HepG2 (cell line): ENCODE results near the gene PLEKHB2. TPM values are rescaled to one million over a fixed set of nuclear protein-coding genes. Genes with fewer than 3 reads are reported as not detected.

Source experiments
- AHR ChIP-seq: IDR thresholded peaks from 2 replicates; pipeline ENCODE4 v1.6.1; 2018; ENCODE audit warnings: missing genetic modification reagents, missing compliant biosample characterization
- CEBPG ChIP-seq: IDR thresholded peaks from 2 replicates; pipeline ENCODE4 v1.6.1; 2016
- ELF1 ChIP-seq: sonication (generic); formaldehyde crosslinking; IDR thresholded peaks from 2 replicates; pipeline ENCODE4 v1.4.0; 2020; ENCODE audit warnings: missing genetic modification reagents
- GZF1 ChIP-seq: sonication (generic); formaldehyde crosslinking; IDR thresholded peaks from 2 replicates; pipeline ENCODE4 v1.5.1; 2020; ENCODE audit warnings: mild to moderate bottlenecking, missing genetic modification reagents
- HOXA3 ChIP-seq: sonication (generic); formaldehyde crosslinking; IDR thresholded peaks from 2 replicates; pipeline ENCODE4 v1.5.0; 2020; ENCODE audit warnings: missing genetic modification reagents
- NR2F6 ChIP-seq, 2 experiments: IDR thresholded peaks; 2 replicates each; pipeline ENCODE4 v1.6.1; 2016; ENCODE audit warnings: antibody characterized with exemption in 1 of 2, mild to moderate bottlenecking in 1 of 2
- PHF5A ChIP-seq: IDR thresholded peaks from one replicate; pipeline ENCODE4 v1.6.1; 2018; ENCODE audit warnings: low read depth, missing genetic modification reagents; ENCODE audit not compliant: unreplicated experiment
- PHF8 ChIP-seq: sonication (generic); formaldehyde crosslinking; IDR thresholded peaks from 2 replicates; pipeline ENCODE4 v1.5.0; 2020; ENCODE audit warnings: missing genetic modification reagents
- PTBP1 ChIP-seq: fragments of 200-400 bp; formaldehyde crosslinking; IDR thresholded peaks from 2 replicates; pipeline ENCODE4 v1.6.1; 2018; ENCODE audit warnings: low read length, low read depth; ENCODE audit not compliant: poor library complexity, severe bottlenecking
- RARG ChIP-seq: sonication (generic); formaldehyde crosslinking; IDR thresholded peaks from 2 replicates; pipeline ENCODE4 v1.4.0; 2020; ENCODE audit warnings: low read depth, mild to moderate bottlenecking, missing genetic modification reagents
- SOX13 ChIP-seq, 3 experiments: fragments of 450-650 bp in 1 of 3; sonication (generic) in 1 of 3; formaldehyde crosslinking in 1 of 3; IDR thresholded peaks in 2 of 3; conservative IDR thresholded peaks in 1 of 3; 2 replicates each; pipeline versions ENCODE4 v1.5.0 to v1.6.1; 2016 to 2020; ENCODE audit warnings: antibody characterized with exemption in 1 of 3, mild to moderate bottlenecking in 1 of 3, missing compliant biosample characterization in 1 of 3, missing genetic modification reagents in 1 of 3, moderate library complexity in 1 of 3
- TCF7 ChIP-seq: sonication (generic); IDR thresholded peaks from 2 replicates; pipeline ENCODE4 v1.6.1; 2016; ENCODE audit warnings: antibody characterized with exemption, low read depth
- XRCC5 ChIP-seq: fragments of 200-400 bp; formaldehyde crosslinking; optimal IDR thresholded peaks from 2 replicates; pipeline ENCODE3; 2017; ENCODE audit warnings: mild to moderate bottlenecking, low read length
- ZFY ChIP-seq: sonication (generic); formaldehyde crosslinking; IDR thresholded peaks from 2 replicates; pipeline ENCODE4 v1.4.0; 2020; ENCODE audit warnings: missing genetic modification reagents
- ZNF160 ChIP-seq: sonication (generic); formaldehyde crosslinking; IDR thresholded peaks from 2 replicates; pipeline ENCODE4 v1.8.0; 2022; ENCODE audit warnings: mild to moderate bottlenecking, inconsistent platforms, missing genetic modification reagents
- ZNF260 ChIP-seq: sonication (generic); formaldehyde crosslinking; IDR thresholded peaks from 2 replicates; pipeline ENCODE4 v1.4.0; 2020; ENCODE audit warnings: missing genetic modification reagents, low read depth, mild to moderate bottlenecking, borderline replicate concordance
- ZNF382 ChIP-seq: sonication (generic); formaldehyde crosslinking; IDR thresholded peaks from 2 replicates; pipeline ENCODE4 v1.5.0; 2020; ENCODE audit warnings: missing genetic modification reagents, mild to moderate bottlenecking, borderline replicate concordance
- ZNF775 ChIP-seq: sonication (generic); formaldehyde crosslinking; IDR thresholded peaks from 2 replicates; pipeline ENCODE4 v1.4.0; 2020; ENCODE audit warnings: missing genetic modification reagents, mild to moderate bottlenecking, moderate library complexity, borderline replicate concordance
- ZNF777 ChIP-seq: sonication (generic); formaldehyde crosslinking; IDR thresholded peaks from 2 replicates; pipeline ENCODE4 v1.4.0; 2020; ENCODE audit warnings: missing genetic modification reagents
- polyA plus RNA-seq, 8 experiments: library from polyadenylated mRNA; depleted of rRNA in 3 of 8; stranded (reverse) in 7 of 8; unstranded in 1 of 8; fragments of >200 nt; fragmentation: Illumina TruSeq in 4 of 8; extraction: Trizol in 4 of 8; gene quantifications; 2 replicates each; pipeline versions ENCODE4 v1.2.1 to v1.2.3, GENCODE V29; 2011 to 2016; ENCODE audit warnings: low read depth in 4 of 8, missing spikeins in 1 of 8, mixed read lengths in 1 of 8; ENCODE audit not compliant: insufficient read depth in 1 of 8
- total RNA-seq, 5 experiments: library from RNA; depleted of rRNA; stranded (reverse); fragments of >200 nt; fragmentation: Illumina TruSeq; extraction: Trizol; gene quantifications; 2 replicates each; pipeline ENCODE4 v1.2.3, GENCODE V29; 2016; ENCODE audit warnings: low read depth in 1 of 5
- TF ChIP-seq, protein P1 (sequence below): sonication (generic); formaldehyde crosslinking; IDR thresholded peaks from 2 replicates; pipeline ENCODE4 v1.4.0; 2020; ENCODE audit warnings: missing genetic modification reagents
- TF ChIP-seq, protein P2 (sequence below): IDR thresholded peaks from 2 replicates; pipeline ENCODE4 v1.6.1; 2012; ENCODE audit warnings: low read length, improper control_type of control experiment
- TF ChIP-seq, protein P3 (sequence below): sonication (generic); formaldehyde crosslinking; IDR thresholded peaks from 2 replicates; pipeline ENCODE4 v1.5.0; 2020; ENCODE audit warnings: missing genetic modification reagents

Gene PLEKHB2
- total and polyA plus RNA-seq, 2 of the 13 experiments (the other 11 are each of a cell fraction or from before 2014, with no cell fraction given) = 73.0 to 78.9 TPM

DNA sequence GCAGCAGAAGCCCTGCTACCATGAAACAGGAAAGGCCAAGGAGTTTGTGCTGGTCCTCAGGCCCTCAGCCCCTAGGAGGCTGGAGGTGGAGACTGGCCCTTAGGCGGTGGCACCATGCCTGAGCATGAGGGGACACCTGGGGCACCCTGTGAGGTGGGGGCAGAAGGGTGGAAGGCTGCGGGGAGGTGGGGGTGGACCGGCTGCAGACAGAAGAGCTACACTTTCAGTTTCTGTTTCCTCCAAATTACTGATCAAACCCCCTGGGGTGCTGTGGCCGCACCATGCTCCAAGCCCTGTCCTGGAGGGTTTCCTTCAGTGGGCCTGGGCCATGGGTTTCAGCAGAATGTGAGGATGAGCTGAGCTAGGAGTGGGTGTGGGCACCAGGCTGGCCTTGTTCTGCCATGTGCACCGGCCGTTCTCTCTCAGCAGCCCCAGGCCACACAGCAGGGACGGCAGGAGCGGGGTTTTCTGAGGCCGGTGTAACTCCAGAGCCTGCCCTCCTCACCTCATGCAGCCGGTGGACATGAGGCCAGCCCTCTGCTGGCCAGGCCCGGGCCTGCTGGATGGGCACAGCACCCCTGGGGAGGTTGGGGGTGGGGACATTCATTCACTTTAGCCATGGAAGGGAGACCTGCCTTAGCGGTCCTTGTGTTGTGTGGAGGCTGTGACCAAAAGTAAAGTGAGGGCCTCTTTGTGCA, 51.5 kb downstream of the PLEKHB2 start (continued):
- TF ChIP-seq XRCC5 (peak; percentile 65), GZF1 (CRISPR knock-in tag) (no peak), AHR (CRISPR knock-in tag) (no peak), SOX13 (IDR thresholded peaks at IDR 0.05) (no peak), SOX13 (CRISPR knock-in tag; conservative IDR thresholded peaks at IDR 0.05 in 1 of 2, IDR thresholded peaks at IDR 0.05 in 1 of 2) (no peak), TCF7 (no peak), RARG (CRISPR knock-in tag) (no peak), CEBPG (CRISPR knock-in tag) (no peak), ZNF160 (CRISPR knock-in tag) (no peak), PHF8 (peak; percentile 30), ZNF382 (no peak), ELF1 (CRISPR knock-in tag) (no peak), ZNF777 (CRISPR knock-in tag) (no peak), ZFY (CRISPR knock-in tag) (peak; percentile 60), ZNF260 (CRISPR knock-in tag) (no peak), NR2F6 (IDR thresholded peaks at IDR 0.05) (no peak), NR2F6 (CRISPR knock-in tag; IDR thresholded peaks at IDR 0.05) (no peak), ZNF775 (CRISPR knock-in tag) (no peak), PTBP1 (no peak), PHF5A (CRISPR knock-in tag) (no peak), HOXA3 (CRISPR knock-in tag) (no peak)
- TF ChIP-seq, protein P1, sequence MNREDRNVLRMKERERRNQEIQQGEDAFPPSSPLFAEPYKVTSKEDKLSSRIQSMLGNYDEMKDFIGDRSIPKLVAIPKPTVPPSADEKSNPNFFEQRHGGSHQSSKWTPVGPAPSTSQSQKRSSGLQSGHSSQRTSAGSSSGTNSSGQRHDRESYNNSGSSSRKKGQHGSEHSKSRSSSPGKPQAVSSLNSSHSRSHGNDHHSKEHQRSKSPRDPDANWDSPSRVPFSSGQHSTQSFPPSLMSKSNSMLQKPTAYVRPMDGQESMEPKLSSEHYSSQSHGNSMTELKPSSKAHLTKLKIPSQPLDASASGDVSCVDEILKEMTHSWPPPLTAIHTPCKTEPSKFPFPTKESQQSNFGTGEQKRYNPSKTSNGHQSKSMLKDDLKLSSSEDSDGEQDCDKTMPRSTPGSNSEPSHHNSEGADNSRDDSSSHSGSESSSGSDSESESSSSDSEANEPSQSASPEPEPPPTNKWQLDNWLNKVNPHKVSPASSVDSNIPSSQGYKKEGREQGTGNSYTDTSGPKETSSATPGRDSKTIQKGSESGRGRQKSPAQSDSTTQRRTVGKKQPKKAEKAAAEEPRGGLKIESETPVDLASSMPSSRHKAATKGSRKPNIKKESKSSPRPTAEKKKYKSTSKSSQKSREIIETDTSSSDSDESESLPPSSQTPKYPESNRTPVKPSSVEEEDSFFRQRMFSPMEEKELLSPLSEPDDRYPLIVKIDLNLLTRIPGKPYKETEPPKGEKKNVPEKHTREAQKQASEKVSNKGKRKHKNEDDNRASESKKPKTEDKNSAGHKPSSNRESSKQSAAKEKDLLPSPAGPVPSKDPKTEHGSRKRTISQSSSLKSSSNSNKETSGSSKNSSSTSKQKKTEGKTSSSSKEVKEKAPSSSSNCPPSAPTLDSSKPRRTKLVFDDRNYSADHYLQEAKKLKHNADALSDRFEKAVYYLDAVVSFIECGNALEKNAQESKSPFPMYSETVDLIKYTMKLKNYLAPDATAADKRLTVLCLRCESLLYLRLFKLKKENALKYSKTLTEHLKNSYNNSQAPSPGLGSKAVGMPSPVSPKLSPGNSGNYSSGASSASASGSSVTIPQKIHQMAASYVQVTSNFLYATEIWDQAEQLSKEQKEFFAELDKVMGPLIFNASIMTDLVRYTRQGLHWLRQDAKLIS (CRISPR knock-in tag) = no peak
- TF ChIP-seq, protein P2, sequence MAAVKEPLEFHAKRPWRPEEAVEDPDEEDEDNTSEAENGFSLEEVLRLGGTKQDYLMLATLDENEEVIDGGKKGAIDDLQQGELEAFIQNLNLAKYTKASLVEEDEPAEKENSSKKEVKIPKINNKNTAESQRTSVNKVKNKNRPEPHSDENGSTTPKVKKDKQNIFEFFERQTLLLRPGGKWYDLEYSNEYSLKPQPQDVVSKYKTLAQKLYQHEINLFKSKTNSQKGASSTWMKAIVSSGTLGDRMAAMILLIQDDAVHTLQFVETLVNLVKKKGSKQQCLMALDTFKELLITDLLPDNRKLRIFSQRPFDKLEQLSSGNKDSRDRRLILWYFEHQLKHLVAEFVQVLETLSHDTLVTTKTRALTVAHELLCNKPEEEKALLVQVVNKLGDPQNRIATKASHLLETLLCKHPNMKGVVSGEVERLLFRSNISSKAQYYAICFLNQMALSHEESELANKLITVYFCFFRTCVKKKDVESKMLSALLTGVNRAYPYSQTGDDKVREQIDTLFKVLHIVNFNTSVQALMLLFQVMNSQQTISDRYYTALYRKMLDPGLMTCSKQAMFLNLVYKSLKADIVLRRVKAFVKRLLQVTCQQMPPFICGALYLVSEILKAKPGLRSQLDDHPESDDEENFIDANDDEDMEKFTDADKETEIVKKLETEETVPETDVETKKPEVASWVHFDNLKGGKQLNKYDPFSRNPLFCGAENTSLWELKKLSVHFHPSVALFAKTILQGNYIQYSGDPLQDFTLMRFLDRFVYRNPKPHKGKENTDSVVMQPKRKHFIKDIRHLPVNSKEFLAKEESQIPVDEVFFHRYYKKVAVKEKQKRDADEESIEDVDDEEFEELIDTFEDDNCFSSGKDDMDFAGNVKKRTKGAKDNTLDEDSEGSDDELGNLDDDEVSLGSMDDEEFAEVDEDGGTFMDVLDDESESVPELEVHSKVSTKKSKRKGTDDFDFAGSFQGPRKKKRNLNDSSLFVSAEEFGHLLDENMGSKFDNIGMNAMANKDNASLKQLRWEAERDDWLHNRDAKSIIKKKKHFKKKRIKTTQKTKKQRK = no peak
- TF ChIP-seq, protein P3, sequence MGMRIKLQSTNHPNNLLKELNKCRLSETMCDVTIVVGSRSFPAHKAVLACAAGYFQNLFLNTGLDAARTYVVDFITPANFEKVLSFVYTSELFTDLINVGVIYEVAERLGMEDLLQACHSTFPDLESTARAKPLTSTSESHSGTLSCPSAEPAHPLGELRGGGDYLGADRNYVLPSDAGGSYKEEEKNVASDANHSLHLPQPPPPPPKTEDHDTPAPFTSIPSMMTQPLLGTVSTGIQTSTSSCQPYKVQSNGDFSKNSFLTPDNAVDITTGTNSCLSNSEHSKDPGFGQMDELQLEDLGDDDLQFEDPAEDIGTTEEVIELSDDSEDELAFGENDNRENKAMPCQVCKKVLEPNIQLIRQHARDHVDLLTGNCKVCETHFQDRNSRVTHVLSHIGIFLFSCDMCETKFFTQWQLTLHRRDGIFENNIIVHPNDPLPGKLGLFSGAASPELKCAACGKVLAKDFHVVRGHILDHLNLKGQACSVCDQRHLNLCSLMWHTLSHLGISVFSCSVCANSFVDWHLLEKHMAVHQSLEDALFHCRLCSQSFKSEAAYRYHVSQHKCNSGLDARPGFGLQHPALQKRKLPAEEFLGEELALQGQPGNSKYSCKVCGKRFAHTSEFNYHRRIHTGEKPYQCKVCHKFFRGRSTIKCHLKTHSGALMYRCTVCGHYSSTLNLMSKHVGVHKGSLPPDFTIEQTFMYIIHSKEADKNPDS (CRISPR knock-in tag) = no peak
